ENCODE measurements around the gene ITGB4.

- TF ChIP-seq, protein P1, sequence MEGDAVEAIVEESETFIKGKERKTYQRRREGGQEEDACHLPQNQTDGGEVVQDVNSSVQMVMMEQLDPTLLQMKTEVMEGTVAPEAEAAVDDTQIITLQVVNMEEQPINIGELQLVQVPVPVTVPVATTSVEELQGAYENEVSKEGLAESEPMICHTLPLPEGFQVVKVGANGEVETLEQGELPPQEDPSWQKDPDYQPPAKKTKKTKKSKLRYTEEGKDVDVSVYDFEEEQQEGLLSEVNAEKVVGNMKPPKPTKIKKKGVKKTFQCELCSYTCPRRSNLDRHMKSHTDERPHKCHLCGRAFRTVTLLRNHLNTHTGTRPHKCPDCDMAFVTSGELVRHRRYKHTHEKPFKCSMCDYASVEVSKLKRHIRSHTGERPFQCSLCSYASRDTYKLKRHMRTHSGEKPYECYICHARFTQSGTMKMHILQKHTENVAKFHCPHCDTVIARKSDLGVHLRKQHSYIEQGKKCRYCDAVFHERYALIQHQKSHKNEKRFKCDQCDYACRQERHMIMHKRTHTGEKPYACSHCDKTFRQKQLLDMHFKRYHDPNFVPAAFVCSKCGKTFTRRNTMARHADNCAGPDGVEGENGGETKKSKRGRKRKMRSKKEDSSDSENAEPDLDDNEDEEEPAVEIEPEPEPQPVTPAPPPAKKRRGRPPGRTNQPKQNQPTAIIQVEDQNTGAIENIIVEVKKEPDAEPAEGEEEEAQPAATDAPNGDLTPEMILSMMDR (IDR thresholded peaks at IDR 0.05; ENCODE audit: insufficient read depth, low read depth, low read length), result no peak
- TF ChIP-seq EZH2 (IDR thresholded peaks at IDR 0.05; ENCODE audit: insufficient read depth, low read length), result no peak
These were observed 50.3 kb downstream of the ITGB4 start for GRCh38 chr17:75771334-75772281.
